ENCODE results near the gene CNRIP1.
"Not testable (repeated sequence)": the region's sequence is repeated elsewhere in the genome, so short reads cannot be mapped to it uniquely, and the experiment has no call there.

The CNRIP1 gene, protein sequence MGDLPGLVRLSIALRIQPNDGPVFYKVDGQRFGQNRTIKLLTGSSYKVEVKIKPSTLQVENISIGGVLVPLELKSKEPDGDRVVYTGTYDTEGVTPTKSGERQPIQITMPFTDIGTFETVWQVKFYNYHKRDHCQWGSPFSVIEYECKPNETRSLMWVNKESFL

DNA sequence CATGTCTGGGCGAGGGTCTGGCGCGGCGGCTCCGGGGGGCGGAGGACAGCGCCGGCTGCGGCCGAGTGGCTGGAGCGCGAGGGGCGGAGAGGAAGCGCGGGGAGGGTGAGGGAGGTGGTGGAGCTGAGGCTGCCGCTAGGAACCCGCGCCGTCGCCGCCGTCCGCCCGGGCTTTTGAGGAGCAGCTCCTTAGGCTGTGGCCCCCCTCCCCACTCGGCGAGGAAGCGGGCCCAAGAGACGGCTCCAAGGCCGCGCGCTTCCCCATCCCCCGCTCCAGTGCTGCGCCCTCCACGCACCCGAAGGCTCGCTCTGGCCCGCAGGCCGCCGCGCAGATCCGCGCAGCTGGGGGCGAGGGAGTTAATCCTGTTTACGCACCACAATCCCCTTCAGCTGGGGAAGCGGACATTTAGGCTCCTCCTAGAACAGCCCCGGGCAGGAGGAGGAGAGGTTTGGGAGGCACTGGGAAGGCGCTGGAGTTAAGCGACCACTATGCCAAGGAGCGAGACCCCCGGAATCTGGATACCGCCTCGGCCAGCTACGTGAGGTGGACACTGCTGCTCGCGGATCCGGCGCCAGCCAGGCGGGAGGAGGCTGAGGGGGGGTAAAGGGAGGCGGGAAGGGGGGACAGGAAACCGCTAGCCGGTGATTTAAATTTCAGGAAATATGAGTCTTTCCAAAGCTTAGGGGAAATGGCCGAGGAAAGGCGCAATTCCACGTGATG is at the start of gene CNRIP1:
Gene CNRIP1, minus strand, starts transcription at position 552 of the 720 bp plus-strand sequence. Its CDS starts 549 bp downstream, at position 3.
- DNase-seq (ENCODE audit: low spot score) = no peak

DNA sequence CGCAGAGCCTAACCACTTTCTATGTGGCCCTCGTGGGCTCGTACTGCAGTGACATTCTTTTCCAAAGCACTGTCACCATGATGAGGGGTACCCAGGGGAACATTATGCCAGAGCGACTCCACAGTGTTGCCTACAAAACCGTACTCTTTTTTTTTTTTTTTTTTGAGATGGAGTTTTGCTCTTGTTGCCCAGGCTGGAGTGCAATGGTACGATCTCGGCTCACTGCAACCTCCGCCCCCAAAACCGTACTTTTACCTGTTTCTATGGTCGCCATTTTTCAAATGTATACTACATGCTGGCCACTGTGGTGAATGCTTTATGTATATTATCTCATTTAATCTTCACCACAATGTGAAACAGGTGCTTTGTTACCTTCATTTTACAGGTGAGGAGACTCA is 49.6 kb upstream of the CNRIP1 start:
- no peak for DNase-seq (ENCODE audit: low spot score)

DNA sequence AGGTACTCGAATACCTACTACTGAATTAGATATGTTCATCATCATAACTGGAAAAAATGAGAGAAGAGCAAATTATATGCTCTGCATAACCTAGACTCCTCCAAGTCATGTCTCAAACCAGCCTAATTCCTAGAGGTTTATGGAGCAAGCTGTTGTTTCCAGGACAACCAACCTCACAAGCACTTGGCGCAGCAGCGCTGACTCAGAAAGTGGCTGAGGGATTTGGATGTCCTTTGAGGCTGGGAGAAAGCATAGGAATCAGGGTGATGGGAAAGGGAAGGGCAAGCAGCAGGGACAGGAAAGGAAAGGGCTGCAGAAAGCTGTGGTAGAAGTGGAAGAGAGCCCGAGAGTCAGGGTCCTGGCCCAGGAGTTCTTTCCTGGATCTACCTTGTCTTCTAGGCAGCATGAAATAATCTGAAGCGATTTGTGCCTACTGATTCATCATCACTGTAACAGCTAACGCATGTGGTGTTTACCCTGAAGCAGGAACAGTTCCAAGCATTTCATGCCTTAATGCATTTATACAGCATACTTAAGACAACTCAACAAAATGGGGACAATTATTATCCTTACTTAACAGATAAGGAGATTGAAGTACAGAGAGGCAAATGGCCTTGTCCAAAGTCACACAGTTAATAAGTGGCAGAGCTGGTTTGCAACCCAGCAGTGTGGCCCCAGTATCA is 49.0 kb upstream of the CNRIP1 start:
- no peak for DNase-seq (ENCODE audit: low spot score)

DNA sequence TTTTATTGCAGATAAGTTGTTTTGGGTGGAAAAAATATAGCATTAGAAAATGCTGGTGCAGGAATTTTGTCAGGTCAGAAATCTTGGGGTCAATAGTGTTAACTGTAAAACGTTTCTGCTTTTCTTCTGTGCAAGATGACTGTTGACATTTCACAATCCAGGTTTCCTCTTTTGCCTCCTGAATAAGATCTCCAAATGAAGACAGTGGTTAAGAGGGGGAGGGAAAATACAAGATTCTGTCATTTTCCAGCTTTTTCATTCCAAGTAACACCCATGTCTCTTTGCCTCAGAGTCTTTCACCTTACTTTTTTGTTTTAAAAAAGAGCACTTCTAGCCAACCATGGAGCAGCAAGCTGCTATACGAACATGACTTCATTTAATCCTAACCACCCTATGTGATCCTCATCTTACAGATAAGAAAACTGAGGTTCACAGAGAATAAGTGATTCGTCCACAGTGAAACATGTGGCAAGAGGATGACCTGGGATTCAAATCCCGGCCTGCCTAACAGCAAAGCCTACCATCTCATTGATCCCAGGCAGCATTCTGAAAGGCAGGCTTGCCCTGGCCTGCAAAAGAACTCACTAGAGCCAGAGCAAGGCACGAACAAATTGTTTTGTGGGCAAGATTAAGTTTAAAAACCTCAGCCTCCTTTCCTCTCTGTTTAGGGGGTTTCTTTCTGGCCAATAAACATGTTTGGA is 48.4 kb upstream of the CNRIP1 start:
- no peak for DNase-seq (ENCODE audit: low spot score)

DNA sequence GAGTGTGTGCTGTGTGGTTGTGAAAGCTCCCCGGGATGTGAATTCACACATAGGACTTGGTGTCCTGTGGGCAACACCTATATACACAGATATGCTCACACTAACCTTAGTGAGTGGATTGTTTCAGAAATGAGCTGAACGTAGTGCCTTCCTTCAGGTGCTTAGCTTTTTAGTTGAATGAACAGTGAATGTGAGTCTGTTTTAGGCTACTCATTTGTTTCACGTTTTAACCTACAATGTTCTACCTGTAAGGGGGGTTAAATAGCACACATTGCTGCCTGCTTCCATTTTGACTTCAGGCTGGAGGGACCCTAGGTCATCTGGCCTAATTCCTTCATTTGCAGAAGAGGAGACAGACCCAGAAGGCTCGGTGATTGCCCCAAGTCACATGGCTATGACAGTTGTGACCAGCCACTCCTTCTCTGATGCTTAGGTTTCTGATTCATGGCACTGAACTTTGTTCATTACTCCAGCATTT is 46.4 kb upstream of the CNRIP1 start:
- DNase-seq (ENCODE audit: low spot score) = peak; percentile 36

DNA sequence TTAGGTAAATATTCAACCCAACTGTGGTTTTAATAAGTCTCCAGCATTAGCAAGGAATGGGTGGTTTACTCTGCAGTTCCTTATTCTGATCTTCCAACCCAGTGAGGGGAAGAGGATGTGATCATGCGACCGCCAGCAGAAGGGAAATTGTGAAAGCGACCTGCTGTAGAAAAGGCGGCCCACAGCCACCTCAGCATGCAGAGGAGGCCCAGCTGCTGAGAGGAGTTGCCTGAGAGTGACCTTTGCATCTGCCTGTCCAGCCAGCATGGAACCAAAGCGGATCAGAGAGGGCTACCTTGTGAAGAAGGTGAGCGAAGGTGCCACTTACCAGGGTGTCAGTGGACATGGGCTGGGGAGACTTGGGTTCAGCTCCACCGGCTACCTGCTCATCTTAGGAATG is 45.3 kb upstream of the CNRIP1 start, which contains the start of gene PLEK:
Gene PLEK, plus strand, starts transcription at position 196 of the 400 bp plus-strand sequence. Its CDS starts 70 bp downstream, at position 266.
- peak; percentile 45 for DNase-seq (ENCODE audit: low spot score)

DNA sequence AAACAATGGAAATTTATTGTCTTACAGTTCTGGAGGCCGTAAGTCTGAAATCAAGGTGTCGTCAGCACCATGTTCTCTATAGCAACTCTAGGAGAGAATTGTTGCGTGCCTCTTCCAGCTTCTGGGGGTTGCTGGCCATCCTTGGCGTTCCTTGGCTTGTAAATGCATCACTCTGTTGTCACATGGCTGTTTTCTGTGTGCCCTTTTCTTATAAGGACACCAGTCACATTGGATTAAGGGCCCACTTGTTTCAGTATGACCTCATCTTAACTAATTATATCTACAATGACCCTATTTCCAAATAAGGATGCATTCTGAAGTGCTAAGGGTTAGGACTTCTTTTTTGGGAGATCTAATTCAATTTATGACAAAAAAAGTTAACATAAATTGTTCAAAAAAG is 44.0 kb upstream of the CNRIP1 start:
- no peak for DNase-seq (ENCODE audit: low spot score)

DNA sequence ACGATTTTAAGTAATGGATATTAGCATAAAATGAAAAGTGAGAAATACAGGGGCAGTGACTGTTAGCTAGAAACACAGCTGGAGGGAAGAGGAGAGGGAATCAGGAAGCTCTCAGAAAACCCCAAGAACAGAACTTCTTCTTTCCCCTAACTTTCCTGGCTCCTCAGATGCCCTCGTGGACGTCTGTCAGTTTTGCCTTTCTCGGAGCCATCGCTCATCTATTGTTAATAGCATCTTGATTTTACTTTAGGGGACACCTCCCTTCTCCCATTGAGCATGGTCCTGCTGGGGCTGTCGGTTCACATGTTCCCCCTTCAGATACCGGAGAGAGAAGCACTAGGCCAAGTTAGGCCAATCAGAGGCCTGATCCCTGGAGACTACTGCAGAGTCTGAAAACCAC is 43.0 kb upstream of the CNRIP1 start:
- no peak for DNase-seq (ENCODE audit: low spot score)

DNA sequence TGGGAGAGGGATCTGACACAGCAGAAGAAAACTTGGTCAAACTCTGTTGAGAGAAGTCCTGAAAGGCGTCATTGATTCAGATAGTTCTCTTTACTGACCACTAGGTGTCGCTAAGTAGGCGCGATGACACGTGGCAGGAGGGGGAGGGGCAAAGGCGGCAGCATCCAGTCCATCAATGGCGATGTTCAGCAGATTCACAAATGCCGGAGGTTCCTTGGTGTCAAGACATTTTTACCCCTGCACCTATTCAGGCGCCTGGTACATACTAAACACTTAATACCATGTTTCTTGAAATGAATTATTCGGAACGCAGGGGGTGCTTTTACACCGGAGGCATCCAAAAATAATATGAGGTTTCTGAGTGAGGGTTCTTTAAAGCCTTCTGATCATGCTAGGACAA is 42.3 kb upstream of the CNRIP1 start:
- DNase-seq (ENCODE audit: low spot score) = peak; percentile 85

DNA sequence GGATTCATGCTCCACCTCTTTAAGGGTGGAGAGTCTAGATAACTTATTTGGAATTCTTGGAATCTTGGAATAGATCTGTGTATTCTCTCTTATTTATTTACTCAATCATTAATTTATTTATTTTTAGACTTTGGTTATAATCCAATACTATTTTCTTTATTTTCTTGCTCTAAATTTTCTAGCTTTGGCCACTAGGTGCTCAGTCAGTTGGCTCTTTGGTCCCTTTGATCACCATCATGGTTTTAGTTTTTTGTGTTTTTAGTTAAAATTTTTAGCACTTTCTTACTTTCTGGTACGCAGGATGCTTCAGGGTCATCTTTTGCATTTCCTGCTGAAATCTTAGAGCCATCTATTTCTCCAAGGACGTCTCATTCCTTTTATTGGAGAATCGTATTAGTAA is 40.1 kb upstream of the CNRIP1 start:
- no peak for DNase-seq (ENCODE audit: low spot score)

DNA sequence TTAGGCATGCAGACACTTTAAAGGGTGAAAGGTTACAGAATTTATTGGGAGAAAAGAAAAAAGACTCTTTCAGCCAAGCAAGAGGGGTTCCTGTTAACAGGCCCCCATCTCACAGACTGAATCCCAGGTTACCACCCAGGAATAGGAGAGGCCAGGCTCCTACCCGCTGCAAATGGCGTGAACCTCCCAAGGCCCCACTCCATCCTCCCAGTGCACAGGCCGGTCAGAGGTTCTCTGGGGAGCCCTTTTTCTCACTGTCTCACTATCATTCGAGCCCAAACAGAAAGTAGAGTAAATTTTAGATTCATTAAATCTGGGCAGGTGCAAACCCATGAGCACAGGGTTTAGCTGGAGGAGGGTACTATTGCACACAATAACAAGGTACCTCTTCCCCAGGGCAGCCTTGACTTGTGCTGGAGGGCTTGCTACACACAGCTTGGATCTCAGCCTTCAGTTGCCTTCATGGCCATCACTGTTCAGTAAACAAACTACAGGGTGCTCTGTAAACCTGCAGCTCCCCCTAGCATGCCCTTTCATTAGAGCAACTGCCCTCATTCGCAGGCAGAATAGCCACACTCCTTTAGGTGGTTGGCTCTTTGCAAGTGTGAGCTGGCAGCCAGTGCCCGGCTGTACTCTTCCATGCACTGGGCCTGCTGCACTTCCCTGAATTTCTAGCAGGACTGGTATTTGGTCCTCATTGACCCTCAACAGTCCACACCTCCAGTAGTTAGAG is 38.0 kb upstream of the CNRIP1 start:
- DNase-seq (ENCODE audit: low spot score) = peak; percentile 26

DNA sequence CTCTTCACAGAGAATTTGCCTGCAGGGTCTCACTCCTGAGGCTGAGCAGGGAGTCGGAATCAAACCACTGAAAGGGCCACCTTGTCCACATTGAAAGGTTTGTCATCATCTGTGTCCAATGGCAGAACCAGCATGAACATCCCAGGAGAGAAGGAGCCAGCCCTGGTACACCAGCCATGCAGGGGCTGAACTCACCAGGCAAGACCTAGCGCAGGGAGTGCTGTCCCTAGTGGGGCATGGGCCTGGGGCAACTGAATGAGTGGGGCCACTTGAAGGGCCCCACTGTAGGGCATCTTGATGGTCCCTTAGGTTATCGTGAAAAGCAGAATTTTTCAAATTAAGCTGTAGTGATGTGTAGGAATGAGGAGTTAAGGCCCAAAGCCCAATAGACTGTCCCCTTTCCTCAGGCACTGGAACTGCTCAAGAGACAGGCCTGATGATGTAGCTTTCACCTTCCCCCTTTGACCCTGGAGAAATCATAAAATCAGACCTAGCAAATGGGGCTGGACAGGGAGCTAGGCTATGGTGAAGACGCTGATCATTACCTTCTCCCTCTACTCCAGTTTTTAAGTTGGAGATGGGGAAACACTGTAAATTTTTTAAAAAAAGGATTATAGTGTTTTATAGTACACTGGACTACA is 37.0 kb upstream of the CNRIP1 start:
- DNase-seq (ENCODE audit: low spot score) = no peak

DNA sequence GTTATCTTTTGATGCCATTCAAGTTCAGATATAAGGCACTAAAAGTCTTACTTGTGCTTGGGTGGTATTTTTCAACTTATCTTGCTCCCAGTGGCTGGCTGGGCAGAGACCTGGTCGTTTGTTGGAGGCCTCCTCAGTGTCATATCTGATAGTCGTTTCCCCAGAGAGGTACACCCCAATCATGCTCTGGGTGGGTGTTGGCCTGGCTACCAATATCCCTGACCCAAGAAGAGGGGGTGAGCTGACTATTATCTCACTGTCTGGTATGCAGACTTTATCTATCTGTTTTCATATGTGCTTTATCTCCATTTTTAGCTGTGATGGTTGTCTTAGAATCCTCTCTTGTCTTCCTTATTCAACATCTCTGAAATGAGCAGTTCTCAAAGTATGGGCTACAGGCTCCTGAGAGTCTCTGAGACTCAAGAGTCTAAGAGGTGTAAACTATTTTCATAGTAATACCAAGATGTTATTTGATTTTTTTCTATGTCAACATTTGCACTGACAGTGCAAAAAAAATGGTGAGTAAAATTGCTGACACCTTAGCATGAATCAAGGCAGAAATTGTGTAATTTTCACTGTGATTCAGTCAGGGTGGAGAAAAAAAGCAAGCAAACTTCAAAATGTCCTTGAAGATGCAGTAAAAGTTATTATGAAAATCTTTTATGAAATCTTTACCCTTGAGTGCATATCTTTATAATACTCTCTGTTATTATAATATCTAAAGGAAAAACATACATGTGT is 33.1 kb upstream of the CNRIP1 start:
- no peak for DNase-seq (ENCODE audit: low spot score)

DNA sequence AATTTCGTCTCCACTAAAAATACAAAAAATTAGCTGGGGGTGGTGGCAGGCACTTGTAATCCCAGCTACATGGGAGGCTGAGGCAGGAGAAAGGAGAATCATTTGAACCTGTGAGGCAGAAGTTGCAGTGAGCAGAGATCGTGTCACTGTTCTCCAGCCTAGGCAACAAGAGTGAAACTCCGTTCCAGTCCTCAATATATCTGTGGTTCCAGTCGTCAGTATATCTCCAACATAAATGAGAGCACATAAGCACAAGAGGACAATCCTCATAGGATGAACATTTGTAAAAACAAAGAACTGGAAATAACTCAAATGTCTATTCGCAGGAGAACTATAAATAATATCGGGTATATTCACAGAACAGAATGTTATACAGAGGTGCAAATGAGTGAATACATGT is 32.2 kb upstream of the CNRIP1 start:
- DNase-seq (ENCODE audit: low spot score) = no peak

DNA sequence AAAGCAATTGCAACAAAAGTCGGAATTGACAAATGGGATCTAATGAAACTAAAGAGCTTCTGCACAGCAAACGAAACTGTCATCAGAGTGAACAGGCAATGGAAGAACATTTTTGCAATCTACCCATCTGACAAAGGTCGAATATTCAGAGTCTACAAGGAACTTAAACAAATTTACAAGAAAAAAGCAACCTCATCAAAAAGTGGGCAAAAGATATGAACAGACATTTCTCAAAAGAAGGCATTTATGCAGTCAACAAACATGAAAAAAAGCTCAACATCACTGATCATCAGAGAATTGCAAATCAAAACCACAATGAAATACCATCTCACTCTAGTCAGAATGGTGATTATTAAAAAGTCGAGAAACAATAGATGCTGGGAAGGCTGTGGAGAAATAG is 29.3 kb upstream of the CNRIP1 start:
- not testable (repeated sequence) for DNase-seq (ENCODE audit: low spot score)

DNA sequence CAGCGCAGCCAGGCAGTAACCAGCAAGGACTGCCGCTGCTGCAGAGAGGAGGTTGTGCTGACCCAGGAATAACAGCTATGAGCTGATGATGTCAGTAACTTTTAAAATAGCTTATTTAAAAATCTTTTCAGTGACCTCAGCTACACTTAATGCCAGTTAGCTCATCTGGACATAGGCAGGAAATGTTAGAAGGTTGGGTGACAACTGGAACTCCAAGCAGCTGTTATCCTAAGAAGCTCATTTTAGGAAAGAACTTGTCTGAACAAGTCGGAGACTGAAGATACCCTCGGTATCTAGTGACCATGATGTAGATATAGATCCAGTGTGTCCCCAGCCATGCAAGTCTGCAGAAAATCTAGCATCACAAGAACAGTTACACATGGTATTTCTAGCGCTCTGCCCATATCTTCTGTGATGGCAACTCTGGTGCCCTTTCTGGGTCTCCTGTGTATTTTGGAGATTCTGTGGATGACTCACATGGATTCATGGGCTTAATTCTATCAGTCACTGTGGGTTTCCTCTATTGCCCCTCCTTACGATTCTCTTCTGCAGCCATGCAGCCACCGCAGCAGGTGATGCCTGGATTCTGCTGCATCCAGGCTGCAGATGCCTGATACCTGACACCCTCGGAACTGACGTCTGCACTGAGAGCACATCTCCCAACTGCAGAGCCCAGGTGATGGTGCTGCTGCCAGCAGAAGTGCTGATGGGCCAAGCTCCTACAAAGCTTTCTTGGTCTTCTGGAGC is 25.6 kb upstream of the CNRIP1 start:
- no peak for DNase-seq (ENCODE audit: low spot score)

DNA sequence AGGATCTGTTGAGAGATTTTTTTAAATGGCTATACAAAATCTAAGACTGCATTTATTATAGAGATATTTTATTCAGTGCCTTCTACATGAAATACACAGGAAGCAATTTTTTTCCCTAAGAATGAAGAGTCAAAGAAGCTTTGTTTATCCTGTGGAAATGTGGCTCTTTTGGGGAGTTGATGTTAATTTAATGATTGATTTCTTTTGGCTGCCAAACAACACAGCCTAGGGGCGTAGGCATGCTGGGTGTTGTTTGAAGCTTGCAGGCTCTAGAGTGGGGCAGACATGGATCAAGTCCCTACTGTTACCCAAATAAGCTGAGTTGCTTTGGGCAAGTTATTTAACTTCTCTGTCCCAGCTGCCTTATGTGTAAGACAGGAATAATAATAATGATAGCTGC is 24.3 kb upstream of the CNRIP1 start:
- no peak for DNase-seq (ENCODE audit: low spot score)

DNA sequence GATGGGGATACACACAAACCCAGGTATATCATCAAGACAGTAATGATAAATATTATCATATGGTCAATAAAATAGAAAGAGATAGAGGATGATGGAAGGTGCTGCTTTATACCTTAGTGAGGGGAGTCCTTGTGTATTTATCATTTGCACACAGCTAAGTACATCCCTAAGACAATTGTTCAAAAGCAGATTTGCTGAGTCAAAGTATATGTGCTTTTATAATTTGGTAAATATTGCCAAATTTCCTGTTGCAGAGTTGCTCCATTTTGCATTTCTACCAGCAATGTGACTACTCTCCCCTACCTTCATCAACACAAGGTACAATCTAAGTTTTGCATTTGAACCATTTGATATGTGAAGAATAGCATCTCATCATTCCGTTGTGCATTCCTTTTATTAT is 22.7 kb upstream of the CNRIP1 start:
- no peak for DNase-seq (ENCODE audit: low spot score)

DNA sequence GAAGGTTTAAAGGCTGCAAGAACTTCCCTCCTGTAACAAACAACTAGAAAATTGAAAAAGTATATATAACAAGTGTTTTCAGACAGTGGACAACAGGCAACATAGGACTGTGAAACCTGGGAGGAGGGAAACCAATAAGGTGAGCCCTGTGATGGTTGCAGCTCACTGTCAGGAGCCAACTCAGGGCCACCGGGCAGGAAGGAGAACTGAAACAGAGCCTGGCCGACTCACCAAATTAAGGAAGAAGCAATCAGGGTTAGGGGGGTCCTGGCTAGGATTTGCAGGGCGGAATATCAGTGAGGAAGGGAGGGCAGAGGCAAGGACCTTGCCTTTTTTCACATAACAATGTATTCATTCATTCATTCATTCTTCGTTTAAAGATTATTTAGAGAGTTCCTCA is 21.8 kb upstream of the CNRIP1 start:
- DNase-seq (ENCODE audit: low spot score) = no peak

DNA sequence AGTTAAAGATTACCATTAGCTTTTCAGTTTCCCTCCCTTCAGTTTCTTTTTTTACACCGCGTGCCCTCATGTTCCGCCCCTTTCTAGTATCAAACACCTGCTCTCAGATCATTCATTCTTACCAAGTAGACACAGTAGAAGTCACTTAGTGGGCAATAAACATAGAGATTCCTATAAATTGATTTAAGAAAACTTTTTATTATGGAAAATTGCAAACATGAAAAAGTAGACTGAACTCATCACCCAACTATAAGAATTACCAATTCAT is 21.2 kb upstream of the CNRIP1 start:
- no peak for DNase-seq (ENCODE audit: low spot score)
